Gastrocnemius medialis (tissue), 4 donors: ENCODE results near the gene MYL7. TPM values are rescaled to one million over a fixed set of nuclear protein-coding genes. Genes with fewer than 3 reads are reported as not detected.

Experiments
- ATAC-seq, 2 donors: fragments of 150-250 bp; one replicate each; pipeline ENCODE4 v1.9.1; 2016
- DNase-seq, 2 donors: peaks; one replicate each; pipeline ENCODE4 v3.0.0-alpha.2; 2019
- H3K27ac ChIP-seq, 4 donors: fragments of 200-600 bp; sonication (generic); 1 replicate in 1 of 4; 2 replicates in 3 of 4; pipeline ENCODE4 v1.5.1; 2016 to 2018; ENCODE audit warnings: mild to moderate bottlenecking in 2 of 4, moderate library complexity in 1 of 4
- H3K27me3 ChIP-seq, 3 donors: fragments of 200-600 bp; sonication (generic) in 2 of 3; 1 replicate in 1 of 3; 2 replicates in 2 of 3; pipeline versions ENCODE4 v1.5.1 to v1.6.0; 2016 to 2019; ENCODE audit warnings: mild to moderate bottlenecking in 1 of 3, moderate library complexity in 1 of 3
- H3K36me3 ChIP-seq, 2 donors: fragments of 200-600 bp; sonication (generic) in 1 of 2; one replicate each; pipeline ENCODE4 v1.5.1; 2017 to 2018
- H3K4me1 ChIP-seq, 2 donors: fragments of 200-600 bp; sonication (generic) in 1 of 2; one replicate each; pipeline ENCODE4 v1.5.1; 2016 to 2017; ENCODE audit warnings: mild to moderate bottlenecking in 2 of 2
- H3K4me3 ChIP-seq, 4 donors: fragments of 200-600 bp; sonication (generic) in 3 of 4; 1 replicate in 1 of 4; 2 replicates in 3 of 4; pipeline ENCODE4 v1.5.1; 2016 to 2019; ENCODE audit warnings: mild to moderate bottlenecking in 2 of 4
- H3K9me3 ChIP-seq, 3 donors: fragments of 200-600 bp; sonication (generic) in 2 of 3; 1 replicate in 1 of 3; 2 replicates in 2 of 3; pipeline ENCODE4 v1.5.1; 2016 to 2019
- CTCF ChIP-seq, 5 experiments: fragments of 450-650 bp in 3 of 5; fragments of 200-600 bp in 2 of 5; sonication (generic) in 2 of 5; IDR thresholded peaks in 4 of 5; conservative IDR thresholded peaks in 1 of 5; 1 replicate in 4 of 5; 2 replicates in 1 of 5; pipeline ENCODE4 v1.5.1; 2016 to 2019; ENCODE audit warnings: antibody characterized with exemption in 5 of 5, mild to moderate bottlenecking in 3 of 5, moderate library complexity in 3 of 5
- POLR2A ChIP-seq, 2 donors: fragments of 450-650 bp; IDR thresholded peaks; one replicate each; pipeline ENCODE4 v1.6.1; 2017; ENCODE audit warnings: antibody characterized with exemption in 2 of 2, mild to moderate bottlenecking in 2 of 2, moderate library complexity in 2 of 2
- in situ Hi-C, 4 donors: fragments of 200-750 bp; cut with MboI; loops; one replicate each; pipeline versions ENCODE4 v1.15.0 to v1.8.0; 2017; ENCODE audit warnings: low sequenced_read_pairs in 4 of 4
- intact Hi-C: fragments of 100-400 bp; cut with DNase I; formaldehyde crosslinking; loops from one replicate; pipeline ENCODE4 v1.15.1; 2023; ENCODE audit warnings: low total_unique reads
- total RNA-seq, 4 donors: library from RNA; depleted of rRNA; stranded (reverse); fragments of >200 nt; gene quantifications; one replicate each; pipeline versions ENCODE4 v1.1.0 to v1.2.3, GENCODE V29; 2016

The MYL7 gene
- total RNA-seq, 4 donors from 2014 or later: 2.6 TPM; not detected in 3

- in situ Hi-C loops (loop anchor here in 1 of 4 donors (5.0 kb wide), 1 partner anchor 43 kb away; no protein-coding TSS in a partner anchor), intact Hi-C loops (loop anchor here (5.0 to 10.0 kb wide), 2 partner anchors 192 to 374 kb away; partner anchors contain the start of gene NUDCD3)
- peaks cover 0 to 29% of the 10 kb centered on the region in 2 donors for H3K36me3 ChIP-seq
These were observed 20.7 kb downstream of the MYL7 start for GRCh38 chr7:44120395-44120794.

GRCh38 chr7:44119829-44120380 lies 21.2 kb downstream of the MYL7 start:
- no peak for DNase-seq
- Histone ChIP-seq H3K4me3 (no peak overlapping the region), H3K27me3 (no peaks in the 10 kb centered on the region), H3K27ac (no peak overlapping the region), H3K9me3 (no peaks in the 10 kb centered on the region), H3K4me1 (peaks cover 26 to 36% of the 10 kb centered on the region in 2 donors), H3K36me3 (peaks cover 0 to 29% of the 10 kb centered on the region in 2 donors)
- no peak for TF ChIP-seq CTCF (IDR thresholded peaks at IDR 0.05 in 4 of 5, conservative IDR thresholded peaks at IDR 0.05 in 1 of 5)
- no peak for TF ChIP-seq POLR2A (IDR thresholded peaks at IDR 0.05)
- no peak for ATAC-seq
- intact Hi-C loops (loop anchor here (5.0 to 10.0 kb wide), 2 partner anchors 192 to 375 kb away; partner anchors contain the start of gene NUDCD3), in situ Hi-C loops (loop anchor here in 1 of 4 donors (5.0 kb wide), 1 partner anchor 43 kb away; no protein-coding TSS in a partner anchor)

More at GRCh38 chr7:44120395-44120794, 20.7 kb downstream of the MYL7 start:
- no peak overlapping the region for H3K27ac ChIP-seq
- TF ChIP-seq POLR2A (IDR thresholded peaks at IDR 0.05) (no peak), CTCF (IDR thresholded peaks at IDR 0.05 in 4 of 5, conservative IDR thresholded peaks at IDR 0.05 in 1 of 5) (no peak)
- no peaks in the 10 kb centered on the region for H3K9me3 ChIP-seq
- ATAC-seq (no peak), DNase-seq (no peak)
- H3K4me3 ChIP-seq: no peak overlapping the region
- no peaks in the 10 kb centered on the region for H3K27me3 ChIP-seq
- H3K4me1 ChIP-seq: peaks cover 22 to 33% of the 10 kb centered on the region in 2 donors

GRCh38 chr7:44117801-44118429 lies 23.2 kb downstream of the MYL7 start:
- intact Hi-C loops (no loop called here), in situ Hi-C loops (no loop called here)
- Histone ChIP-seq H3K9me3 (no peaks in the 10 kb centered on the region), H3K27ac (no peak overlapping the region), H3K4me3 (no peak overlapping the region), H3K27me3 (no peaks in the 10 kb centered on the region), H3K36me3 (peaks cover 0 to 29% of the 10 kb centered on the region in 2 donors), H3K4me1 (peaks cover 37 to 45% of the 10 kb centered on the region in 2 donors)
- DNase-seq (no peak), ATAC-seq (no peak)
- no peak for TF ChIP-seq CTCF (IDR thresholded peaks at IDR 0.05 in 4 of 5, conservative IDR thresholded peaks at IDR 0.05 in 1 of 5)
- no peak for TF ChIP-seq POLR2A (IDR thresholded peaks at IDR 0.05)

- H3K9me3 ChIP-seq: no peaks in the 10 kb centered on the region
- no peak overlapping the region for H3K27ac ChIP-seq
- peaks cover 0 to 29% of the 10 kb centered on the region in 2 donors for H3K36me3 ChIP-seq
- ATAC-seq (no peak), DNase-seq (no peak)
- H3K4me1 ChIP-seq: peaks cover 28 to 37% of the 10 kb centered on the region in 2 donors
- no peak overlapping the region for H3K4me3 ChIP-seq
- H3K27me3 ChIP-seq: no peaks in the 10 kb centered on the region
- in situ Hi-C loops (no loop called here), intact Hi-C loops (no loop called here)
- TF ChIP-seq CTCF (IDR thresholded peaks at IDR 0.05 in 4 of 5, conservative IDR thresholded peaks at IDR 0.05 in 1 of 5) (no peak), POLR2A (IDR thresholded peaks at IDR 0.05) (no peak)
These were observed 24.1 kb downstream of the MYL7 start for GRCh38 chr7:44116789-44117666.
